Stimulated activated CD8-positive, alpha-beta memory T cell treated with anti-CD3 and anti-CD28 coated beads, Interleukin-2, amount 100 ng/mL, for 1 hour (primary cell): ENCODE measurements around the gene ANKUB1.
A peak's percentile ranks its signal among the peaks of the same experiment; 100 is the strongest.

Experiments
- DNase-seq, 2 donors: peaks; one replicate each; pipeline ENCODE4 v3.0.0-alpha.2; 2020; ENCODE audit warnings: low read depth in 2 of 2

ANKUB1 gene

DNA sequence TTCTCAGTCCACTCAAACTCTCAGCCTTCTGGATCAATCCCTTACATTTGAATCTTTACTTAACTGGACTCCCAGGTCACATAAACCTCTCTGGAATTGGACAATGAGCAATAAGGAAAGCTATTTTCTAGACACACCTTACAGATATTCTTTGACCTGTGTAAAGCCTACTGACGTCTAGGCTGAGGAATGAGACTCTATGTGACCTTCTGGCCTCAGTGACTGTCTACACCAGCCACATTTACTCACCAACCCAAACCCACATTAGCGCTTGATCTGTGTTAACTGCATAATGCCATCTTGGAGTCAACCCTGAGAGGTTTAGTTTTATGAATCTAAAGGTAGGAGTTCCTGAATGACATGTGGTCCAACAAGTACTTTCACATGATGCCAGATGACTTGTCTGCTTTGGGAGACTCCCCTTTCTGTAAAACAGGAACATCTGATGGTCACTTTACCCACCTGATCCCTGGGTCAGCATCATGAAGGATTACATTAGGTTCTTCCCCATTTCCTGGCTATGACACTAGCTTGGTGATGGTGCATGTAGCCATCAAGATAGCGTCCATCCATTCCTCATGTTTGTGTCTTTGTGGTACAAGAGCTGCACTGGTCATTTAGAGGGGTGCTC, 28.7 kb downstream of the ANKUB1 start:
- DNase-seq, result no peak

DNA sequence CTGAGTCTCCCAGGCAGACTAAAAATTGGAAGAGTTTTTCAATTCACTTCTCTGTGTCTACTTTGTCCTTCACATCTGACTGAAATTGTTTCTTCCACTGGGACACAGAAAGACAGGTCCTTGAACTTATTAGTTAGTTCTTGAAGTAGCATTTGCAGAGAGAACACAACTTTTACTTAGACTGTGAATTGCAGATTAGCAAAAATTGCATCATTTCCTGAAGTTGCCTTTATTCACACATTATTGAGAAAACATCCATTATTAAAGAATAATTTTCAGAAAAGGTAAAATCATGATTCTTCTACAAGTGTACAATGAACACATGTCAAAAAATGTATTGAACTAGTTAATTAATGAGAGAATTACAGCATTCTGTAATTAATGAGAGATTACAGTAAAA, 38.6 kb downstream of the ANKUB1 start:
- DNase-seq, result no peak

DNA sequence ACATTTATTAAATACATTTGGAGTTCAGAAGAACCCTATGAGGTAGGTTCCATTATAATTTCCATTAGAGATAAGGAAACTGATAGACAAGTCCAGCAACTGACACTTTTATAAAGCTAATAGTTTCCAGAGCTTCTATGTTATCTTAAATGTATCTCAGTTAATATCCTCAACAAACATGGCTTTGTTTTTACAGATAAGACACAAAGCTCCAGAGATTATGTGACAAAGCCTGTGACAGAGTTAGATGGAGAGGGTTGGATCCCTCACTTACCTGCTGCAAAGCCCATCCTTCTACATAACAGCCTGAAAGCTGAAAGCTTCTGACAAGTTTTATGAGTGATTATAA, 39.6 kb downstream of the ANKUB1 start:
- no peak for DNase-seq

DNA sequence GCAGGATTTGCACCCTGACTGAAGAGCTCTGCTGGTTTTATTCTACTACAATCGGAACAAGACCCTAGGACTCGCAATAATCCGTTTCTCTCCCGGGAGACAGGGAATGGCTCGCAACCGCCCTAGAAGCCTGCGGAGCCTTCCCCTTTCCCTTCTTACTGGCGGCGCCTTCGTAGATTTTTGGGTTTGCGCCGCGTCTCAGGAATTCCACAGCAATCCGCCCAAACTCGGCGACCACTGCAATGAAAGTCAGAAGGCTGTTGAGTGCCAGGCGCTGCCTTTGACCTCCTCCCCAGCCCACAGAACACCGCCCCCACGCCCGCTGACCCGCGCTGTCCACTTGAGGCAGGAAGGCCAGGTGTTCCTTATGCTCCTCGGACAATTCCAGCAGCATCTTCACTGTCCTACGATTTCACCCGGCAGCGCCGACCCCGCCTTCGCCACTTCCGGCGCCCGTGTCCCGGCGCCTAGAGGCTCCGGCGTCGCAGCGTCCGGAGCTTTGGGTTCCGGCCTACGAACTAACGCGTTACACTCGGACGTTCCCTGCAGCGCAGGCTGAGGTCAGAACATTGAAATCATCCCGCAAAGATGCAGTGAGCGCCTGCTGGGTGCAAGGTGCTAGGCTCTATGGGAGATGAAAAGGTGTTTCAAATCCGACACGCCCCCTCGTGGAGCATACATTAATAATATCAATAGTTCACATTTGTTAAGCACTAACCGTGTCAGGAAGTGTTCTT, 40.1 kb downstream of the ANKUB1 start, which contains the start of gene COMMD2:
Gene COMMD2 (minus strand): TSS at position 439 of the 737 bp plus-strand sequence. CDS start 45 bp downstream, at position 394.
- DNase-seq, result peak; percentile 39 to 44

DNA sequence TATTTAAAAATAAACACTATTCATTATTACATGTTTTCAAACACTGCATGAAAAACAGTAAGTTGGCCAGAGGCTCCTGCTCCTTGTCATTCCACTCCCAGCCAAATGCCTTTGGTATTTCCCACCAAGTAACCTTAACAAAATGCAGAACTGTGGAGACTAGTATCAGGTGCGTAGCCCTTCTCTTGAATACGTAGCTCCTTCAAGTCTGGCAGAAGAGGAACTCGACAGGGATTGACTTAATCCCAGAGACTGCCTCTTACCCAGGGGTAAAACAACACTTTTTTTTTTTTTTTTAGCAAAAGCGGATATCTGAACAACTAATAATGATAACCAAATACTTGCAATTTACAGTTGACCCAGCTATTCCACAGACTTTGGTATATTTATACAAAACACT, 40.8 kb downstream of the ANKUB1 start:
- DNase-seq, result no peak

DNA sequence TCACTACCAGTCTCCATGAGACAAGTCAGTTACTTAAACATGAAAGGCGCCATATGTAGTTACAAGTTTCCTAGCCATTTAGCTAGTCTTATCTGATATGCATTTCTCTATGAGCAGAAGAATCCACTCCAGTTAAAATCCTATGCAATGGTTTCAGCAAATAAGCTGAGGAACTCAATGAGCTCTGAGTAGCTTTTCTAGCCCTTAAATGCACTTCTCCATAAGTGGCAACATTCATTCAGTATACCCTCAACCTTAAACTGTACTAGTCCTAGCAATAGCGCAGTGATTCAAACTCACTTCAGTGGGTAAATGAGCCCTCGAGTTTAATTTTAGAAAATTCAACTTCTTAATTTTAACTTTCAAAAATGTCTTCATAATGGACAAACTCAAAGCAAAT, 47.7 kb downstream of the ANKUB1 start:
- no peak for DNase-seq

DNA sequence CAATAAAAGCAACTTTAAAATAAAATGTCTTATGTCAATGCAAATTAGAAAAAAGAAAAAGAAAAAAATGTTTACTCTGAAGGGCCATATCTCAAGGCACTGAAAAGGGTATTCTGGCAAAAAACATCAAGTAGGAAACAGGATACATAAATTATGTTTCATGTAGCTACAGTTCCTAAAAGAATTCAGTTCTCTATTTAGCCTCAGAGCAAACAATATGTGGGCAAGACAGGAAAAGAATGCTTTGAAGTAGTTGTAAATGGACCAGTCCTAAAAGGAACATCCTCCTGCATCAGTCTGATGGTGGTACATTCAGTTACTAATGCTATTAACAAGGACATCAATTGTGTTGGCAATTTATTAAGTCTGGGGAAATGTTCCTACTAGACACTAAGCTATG, 48.2 kb downstream of the ANKUB1 start:
- no peak for DNase-seq

DNA sequence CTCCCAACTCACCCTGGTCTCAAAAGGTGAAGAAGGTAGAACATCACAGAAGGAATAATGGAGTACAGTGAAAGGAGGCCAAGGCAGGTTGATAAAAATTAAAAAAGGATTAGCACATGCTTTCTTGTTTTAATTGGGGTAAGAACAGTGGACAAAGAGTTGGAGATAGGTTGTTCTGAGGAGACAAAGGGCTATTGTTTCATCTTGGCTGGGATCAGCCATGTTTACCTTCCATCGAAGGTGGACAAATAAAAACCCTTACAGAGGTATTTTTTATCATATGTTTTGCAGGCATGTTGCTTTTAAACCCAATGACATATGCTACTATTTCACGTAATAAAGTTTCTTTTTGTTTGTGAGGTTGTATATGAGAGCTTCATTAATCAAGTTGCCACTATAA, 53.0 kb downstream of the ANKUB1 start:
- no peak for DNase-seq

DNA sequence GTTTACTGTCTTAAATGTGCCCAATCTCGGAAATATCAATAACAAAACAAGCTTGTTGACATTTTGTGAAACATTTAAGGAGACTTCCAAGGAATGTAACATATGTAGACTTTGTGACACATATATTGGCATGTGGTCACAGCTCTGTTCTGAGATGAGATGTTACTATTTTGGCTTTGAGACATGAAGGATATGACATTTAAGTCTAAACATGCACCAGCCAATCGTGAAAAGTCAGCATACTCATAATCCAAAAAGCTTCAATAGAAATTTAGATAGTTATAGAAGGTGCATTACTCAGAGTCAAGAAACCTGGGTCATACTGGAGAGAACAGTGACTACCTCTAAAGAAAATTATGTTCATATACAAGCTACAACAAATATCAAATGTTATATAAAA, 53.5 kb downstream of the ANKUB1 start:
- no peak for DNase-seq

DNA sequence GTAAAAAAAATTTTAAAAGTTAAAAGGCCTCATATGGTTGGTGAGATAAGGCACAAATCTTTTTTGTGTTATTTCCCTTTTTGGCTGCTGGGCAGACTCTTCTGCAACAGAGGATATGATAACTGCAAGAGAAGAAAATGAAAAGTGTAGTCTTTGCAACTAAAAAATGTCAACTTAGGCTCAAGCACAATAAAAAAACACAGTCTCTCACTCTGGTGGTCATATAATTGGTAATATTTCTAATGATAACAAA, 55.5 kb downstream of the ANKUB1 start:
- DNase-seq, result no peak

DNA sequence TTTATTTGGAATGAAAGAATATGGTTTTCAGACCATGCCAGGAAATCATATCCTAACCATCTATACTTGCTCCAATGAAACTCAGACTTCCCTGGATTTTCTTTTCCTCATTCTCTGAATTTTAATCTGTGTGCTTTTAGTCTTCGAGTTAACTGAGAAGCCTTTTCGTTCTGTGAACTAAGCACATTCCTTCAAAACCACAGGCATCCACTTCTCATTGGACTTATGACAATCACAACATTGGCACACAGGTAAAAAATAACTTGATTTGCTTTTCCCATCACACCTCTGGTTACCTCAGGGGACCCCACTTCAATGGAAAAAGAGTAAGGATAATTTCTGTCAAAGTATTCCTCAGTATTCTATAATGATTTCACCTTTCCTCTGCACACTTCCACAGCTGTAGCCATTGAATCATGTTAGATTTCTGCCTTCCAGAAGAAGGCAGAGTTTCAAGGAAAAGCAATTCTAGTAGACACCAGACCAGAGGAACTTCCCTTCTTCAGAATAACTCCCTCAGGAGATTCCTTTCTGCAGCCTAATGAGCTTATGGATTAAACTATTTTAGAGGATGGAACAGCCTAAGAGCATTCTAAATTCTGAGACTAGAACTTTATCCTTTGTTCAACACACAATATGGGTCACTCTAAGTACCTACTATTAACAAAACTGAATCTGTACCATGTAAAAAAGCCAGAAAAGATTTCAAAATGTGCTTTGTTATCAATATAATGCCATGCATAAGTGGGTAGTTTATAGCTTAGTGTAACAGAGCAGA, 56.0 kb downstream of the ANKUB1 start:
- no peak for DNase-seq

DNA sequence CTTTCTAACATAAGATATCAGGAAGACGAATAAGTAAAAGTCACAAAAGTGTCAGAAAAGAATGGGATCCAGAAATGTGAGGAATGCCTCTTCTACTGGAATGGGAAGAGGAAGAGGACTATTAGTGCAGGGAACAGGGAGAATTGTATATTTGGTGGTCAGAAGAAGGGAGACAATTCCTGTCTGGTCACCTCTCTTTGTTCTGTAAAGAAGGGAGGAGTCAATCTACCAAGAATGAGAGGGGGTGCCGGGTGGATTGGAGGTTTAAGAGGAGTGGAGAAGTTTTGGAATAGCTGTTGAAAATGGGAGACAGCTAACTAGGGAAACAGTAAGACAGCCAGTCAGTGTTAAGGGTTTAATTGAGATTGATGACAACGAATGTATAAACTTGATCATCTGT, 60.1 kb downstream of the ANKUB1 start:
- no peak for DNase-seq

DNA sequence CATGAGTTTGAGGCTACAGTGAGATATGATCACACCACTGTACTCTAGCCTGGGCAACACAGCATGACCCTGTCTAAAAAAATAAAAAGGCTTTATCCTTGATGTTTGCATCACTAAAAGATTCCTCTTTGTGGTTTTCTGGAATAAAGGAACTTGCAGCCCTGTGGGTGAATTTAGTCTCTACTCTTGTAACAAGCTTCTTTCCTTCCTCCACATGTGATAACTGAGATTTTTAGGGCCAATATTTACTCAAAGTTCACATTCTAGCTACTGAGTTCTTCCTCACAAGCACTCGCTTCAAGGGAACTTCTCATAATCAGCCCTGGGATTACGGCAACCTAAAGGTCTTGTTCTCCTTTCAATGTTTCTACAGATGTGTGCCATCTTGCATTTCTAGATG, 64.7 kb downstream of the ANKUB1 start:
- no peak for DNase-seq

DNA sequence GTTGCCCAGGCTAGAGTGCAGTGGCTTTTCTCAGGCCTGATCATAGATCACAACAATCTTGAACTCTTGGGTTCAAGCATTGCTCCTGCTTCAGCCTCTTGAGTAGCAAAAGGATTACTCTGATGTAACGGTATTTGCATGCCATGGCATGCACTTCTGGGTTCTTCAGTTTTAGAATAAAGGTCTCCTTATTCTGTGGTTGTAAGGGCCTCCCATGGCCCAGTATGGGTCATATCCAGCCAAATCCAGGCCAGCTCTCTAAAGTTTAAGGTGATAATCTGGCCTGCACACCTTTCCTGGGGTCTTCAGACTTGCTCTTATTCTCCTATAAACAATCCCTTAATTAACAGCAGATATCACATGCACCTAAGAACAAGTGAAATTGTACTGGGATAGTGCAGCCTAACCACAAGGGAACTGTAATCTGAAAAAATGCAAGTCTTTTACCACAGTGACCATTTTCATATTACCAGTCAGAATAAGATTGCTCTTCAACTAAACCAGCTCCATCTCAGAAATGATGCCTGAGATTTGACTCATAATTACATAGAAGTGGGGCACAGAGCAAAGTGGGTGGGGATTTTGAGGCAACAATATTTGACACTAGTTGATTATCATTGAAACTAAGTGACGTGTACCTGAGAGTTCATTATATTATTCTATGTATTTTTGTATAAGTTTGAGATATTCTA, 65.5 kb downstream of the ANKUB1 start:
- no peak for DNase-seq

DNA sequence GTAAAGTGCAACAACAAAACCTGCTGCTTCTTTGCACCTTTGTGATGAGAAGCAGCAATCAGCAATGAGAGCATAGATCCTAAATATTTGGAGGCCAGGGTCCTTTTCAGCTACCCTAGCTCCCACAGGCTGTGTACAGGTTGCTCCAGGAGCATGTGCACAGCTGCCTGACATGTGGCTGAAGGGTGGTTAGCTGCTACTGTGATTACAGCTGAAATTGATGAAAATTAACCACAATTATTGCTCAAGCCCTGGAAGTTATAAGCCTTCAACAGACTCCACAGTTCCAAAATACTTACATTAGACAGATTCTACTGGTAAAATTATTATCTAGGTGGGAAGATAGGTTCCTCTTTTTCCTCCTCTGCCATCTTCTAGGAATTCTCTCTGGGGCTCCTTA, 68.6 kb downstream of the ANKUB1 start:
- no peak for DNase-seq

DNA sequence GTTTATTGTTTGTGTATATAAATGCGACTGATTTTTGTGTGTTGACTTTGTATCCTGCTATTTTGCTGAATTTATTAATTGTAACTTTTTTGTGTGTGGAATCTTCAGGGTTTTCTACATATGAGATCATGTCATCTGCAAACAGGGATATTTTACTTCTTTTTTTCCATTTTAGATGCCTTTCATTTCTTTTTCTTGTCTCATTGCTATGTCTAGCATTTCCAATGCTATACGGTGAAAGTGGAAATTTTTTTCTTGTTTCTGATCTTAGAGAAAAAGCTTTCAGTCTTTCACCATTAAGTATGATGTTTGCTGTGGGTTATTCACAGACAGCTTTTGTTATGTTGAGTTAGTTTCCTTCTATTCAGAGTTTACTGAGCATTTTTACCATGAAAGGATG, 71.4 kb downstream of the ANKUB1 start:
- no peak for DNase-seq

DNA sequence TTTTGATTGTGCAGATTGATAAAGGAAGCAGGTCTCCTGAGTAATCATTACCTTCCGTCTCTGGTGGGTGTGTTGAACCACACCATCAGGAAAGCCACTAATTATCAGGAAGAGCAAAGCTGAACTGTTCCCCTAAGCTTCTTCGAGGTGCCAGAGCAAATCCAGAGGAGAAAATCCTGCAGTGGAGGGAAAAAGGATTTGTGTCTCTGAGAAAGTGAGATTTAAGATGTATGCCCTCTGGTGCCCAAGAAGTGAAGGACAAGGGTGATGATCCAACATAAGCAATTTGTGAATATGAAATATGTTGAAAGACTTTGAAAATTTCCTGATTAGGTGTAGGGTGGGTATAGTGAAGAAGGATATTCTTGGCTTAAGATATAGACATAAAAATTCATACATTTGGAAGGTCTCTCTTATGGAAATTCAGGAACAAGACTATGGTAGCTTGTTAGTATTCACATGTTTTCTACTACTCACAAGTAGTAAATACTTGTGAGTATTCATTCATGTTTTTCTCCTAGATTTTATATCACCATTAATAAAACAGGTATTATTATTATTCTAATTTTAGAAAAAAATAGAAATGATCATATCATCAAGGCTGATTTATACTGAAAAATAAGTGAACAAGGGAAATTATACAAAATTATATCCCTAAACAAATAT, 74.8 kb downstream of the ANKUB1 start:
- DNase-seq, result no peak

DNA sequence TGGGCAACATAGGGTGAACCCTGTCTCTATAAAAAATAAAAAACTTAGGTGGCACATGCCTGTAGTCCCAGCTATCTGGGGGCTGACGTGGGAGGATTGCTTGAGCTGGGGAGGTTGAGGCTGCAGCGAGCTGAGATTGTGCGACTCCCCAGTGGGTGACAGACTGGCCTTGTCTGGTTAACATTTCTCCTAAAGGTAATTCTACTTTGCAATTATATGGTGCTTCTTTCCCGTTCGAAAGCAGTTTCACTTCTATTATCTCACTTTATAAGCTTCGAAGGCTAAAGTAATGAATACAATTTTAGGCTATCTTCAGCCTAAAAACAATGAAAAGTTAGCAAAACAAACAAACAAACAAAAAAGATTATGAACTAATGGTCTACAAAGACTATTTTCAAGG, 75.4 kb downstream of the ANKUB1 start:
- DNase-seq, result no peak

DNA sequence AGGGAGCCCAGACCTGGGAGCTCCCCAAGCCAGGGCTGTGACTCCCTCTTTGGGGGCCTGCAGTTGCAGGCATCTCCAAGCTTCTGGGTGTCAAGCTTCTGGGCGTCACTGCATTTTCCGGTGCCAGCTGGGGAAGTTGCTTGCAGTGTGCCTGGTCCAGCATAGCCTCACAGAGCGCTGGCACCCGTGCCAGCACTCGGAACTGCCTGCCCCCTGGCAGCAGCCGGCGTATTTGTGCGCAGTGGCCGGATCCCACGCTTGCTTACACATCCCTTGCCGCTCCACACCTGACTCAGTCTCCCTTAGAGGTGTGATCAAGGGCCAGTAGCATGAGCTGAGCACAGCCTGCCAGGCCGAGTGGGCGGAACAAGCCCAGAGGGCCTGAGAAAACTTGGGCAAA, 77.1 kb downstream of the ANKUB1 start:
- DNase-seq, result no peak

DNA sequence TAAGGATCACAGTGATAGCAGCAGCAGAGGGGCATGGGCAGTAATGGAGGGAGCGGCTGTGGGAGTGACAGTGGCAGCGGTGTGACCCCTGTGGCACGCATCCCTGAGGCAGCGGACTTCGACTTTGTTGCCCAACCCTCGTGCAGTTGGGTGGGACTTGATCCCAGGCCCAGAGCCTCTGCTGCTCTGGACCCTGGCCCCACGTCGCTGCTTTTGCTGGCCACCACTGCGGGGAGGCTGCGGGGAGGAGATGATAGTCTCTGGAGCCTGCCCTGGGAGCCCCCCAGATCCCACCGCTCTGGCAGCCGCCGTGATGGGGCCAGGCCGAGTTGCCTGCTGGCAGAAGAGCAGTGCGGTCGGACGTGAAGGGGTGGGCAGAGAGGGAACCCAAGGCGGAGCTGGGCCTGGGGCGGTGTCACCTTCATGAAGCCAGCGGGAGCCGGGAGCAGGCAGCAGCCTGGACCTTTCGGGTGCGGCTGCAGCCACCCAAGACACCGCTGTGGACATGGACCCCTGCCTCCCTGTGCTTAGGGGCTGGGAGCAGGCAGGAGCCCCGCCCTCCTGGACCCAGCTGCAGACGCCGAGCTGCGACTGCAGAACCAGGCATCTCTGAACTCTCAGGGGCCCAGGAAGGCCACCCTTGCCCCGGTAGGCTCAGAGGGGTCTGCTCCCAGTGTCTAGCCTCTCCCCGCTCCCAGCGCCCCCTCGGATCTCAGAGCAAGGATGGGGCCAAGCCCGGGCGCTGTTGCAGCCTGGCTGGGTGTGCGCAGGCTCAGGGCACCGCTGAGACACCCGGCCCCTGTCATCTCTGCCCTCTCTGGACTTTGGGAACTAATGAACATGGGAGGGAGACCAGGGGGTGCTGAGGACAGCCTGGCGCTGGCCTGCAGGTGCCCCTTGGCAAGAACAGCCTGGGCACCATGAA, 78.4 kb downstream of the ANKUB1 start:
- no peak for DNase-seq
